ENCODE results near the gene ZNF90. TPM values are rescaled to one million over a fixed set of nuclear protein-coding genes. Genes with fewer than 3 reads are reported as not detected.
"Not testable (repeated sequence)": the region's sequence is repeated elsewhere in the genome, so short reads cannot be mapped to it uniquely, and the experiment has no call there.

Gene ZNF90
- total and polyA plus RNA-seq, 2 donors (not counting 3 experiments of a cell fraction or from before 2014, with no cell fraction given) = 0.92 to 4.1 TPM

DNA sequence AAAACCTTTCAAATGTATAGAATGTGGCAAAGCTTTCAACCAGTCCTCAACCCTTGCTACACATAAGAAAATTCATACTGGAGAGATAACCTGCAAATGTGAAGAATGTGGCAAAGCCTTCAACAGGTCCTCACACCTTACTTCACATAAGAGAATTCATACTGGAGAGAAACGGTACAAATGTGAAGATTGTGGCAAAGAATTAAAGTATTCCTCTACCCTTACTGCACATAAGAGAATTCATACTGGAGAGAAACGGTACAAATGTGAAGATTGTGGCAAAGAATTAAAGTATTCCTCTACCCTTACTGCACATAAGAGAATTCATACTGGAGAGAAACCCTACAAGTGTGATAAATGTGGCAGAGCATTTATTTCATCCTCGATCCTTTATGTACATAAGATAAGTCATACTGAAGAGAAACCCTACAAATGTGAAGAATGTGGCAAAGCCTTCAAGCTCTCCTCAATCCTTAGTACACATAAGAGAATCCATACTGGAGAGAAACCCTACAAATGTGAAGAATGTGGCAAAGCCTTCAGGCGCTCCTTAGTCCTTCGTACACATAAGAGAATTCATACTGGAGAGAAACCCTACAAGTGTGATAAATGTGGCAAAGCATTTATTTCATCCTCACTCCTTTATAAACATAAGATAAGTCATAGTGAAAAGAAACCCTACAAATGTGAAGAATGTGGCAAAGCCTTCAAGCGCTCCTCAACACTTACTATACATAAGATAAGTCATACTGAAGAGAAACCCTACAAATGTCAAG is 40.5 kb downstream of the ZNF90 start:
- H3K27ac ChIP-seq (ENCODE audit: insufficient read depth, low read depth, low read length); DNase-seq (ENCODE audit: low read depth, low spot score); intact Hi-C loops (cut with micrococcal nuclease); H3K9ac ChIP-seq (replicated peaks; ENCODE audit: extremely low read depth, insufficient read depth, low read length); CTCF ChIA-PET; dilution Hi-C loops (cut with MboI; ENCODE audit: extremely low pct_ligation_motif_present, low sequenced_read_pairs); H3K4me2 ChIP-seq (ENCODE audit: insufficient read depth, low read length); FAIRE-seq; H3K9me1 ChIP-seq (replicated peaks; ENCODE audit: control insufficient read depth, extremely low read depth, insufficient read depth, low read length); H2AFZ ChIP-seq (ENCODE audit: low read depth, low read length); POLR2A ChIA-PET; H3K79me2 ChIP-seq (ENCODE audit: control insufficient read depth, insufficient read depth, low read length); H3K27me3 ChIP-seq (ENCODE audit: control insufficient read depth in 2 of 2, insufficient read depth in 2 of 2, low read length in 2 of 2); BruUV-seq (replicated peaks); H4K20me1 ChIP-seq (replicated peaks; ENCODE audit: control insufficient read depth, extremely low read depth, insufficient read depth, low read length); H3K4me1 ChIP-seq (ENCODE audit: control insufficient read depth, extremely low read depth, insufficient read depth, low read length); H3K36me3 ChIP-seq (ENCODE audit: control insufficient read depth in 2 of 2, extremely low read depth in 1 of 2, insufficient read depth in 2 of 2, low read length in 2 of 2); H3K4me3 ChIP-seq (replicated peaks in 1 of 3; ENCODE audit: insufficient read depth in 1 of 3, low read depth in 1 of 3, low read length in 3 of 3): not testable (repeated sequence)
- peaks cover 11% of the 10 kb centered on the region for H3K9me3 ChIP-seq (replicated peaks; ENCODE audit: control insufficient read depth, insufficient read depth, low read length)

DNA sequence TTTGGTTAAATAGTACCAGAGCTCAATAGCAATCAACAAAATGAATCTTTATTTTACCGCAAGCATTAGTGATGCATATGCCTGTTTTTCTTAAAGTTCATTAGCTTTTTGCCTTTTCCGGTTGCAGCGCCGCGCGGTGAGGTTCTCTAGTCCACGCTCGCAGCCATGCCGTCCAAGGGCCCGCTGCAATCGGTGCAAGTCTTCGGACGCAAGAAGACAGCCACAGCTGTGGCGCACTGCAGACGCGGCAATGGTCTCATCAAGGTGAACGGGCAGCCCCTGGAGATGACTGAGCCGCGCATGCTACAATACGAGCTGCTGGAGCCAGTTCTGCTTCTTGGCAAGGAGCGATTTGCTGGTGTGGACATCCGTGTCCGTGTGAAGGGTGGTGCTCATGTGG is 47.1 kb downstream of the ZNF90 start:
- H3K27me3 ChIP-seq (ENCODE audit: control insufficient read depth in 2 of 2, insufficient read depth in 2 of 2, low read length in 2 of 2) = no peaks in the 10 kb centered on the region
- H3K79me2 ChIP-seq (ENCODE audit: control insufficient read depth, insufficient read depth, low read length) = no peaks in the 10 kb centered on the region
- DNase-seq (ENCODE audit: low read depth, low spot score) (no peak), FAIRE-seq (no peak)
- no TSS peak for BruUV-seq (replicated peaks)
- no peak overlapping the region for H3K9ac ChIP-seq (replicated peaks; ENCODE audit: extremely low read depth, insufficient read depth, low read length)
- dilution Hi-C loops (cut with MboI; ENCODE audit: extremely low pct_ligation_motif_present, low sequenced_read_pairs) (no loop called here), intact Hi-C loops (cut with micrococcal nuclease) (no loop called here)
- no peaks in the 10 kb centered on the region for H4K20me1 ChIP-seq (replicated peaks; ENCODE audit: control insufficient read depth, extremely low read depth, insufficient read depth, low read length)
- H3K27ac ChIP-seq (ENCODE audit: insufficient read depth, low read depth, low read length) = no peak overlapping the region
- POLR2A ChIA-PET = no interaction called here
- TF ChIP-seq GATA2 (IDR thresholded peaks at IDR 0.05; ENCODE audit: insufficient read depth, insufficient read length, low read depth, low read length) (no peak), POLR2AphosphoS5 (IDR thresholded peaks at IDR 0.05; ENCODE audit: insufficient read depth, low read depth, low read length) (no peak), POLR2A (IDR thresholded peaks at IDR 0.05; ENCODE audit: low read depth, low read length) (no peak), MYC (IDR thresholded peaks at IDR 0.05; ENCODE audit: low read depth, low read length) (no peak), JUN (IDR thresholded peaks at IDR 0.05; ENCODE audit: borderline replicate concordance, insufficient read depth, insufficient read length, low read depth) (no peak), FOS (IDR thresholded peaks at IDR 0.05; ENCODE audit: borderline replicate concordance, insufficient read depth, low read length) (no peak), EZH2 (IDR thresholded peaks at IDR 0.05; ENCODE audit: borderline replicate concordance, low read depth, low read length, severe bottlenecking) (no peak)
- TF ChIP-seq, protein P1, sequence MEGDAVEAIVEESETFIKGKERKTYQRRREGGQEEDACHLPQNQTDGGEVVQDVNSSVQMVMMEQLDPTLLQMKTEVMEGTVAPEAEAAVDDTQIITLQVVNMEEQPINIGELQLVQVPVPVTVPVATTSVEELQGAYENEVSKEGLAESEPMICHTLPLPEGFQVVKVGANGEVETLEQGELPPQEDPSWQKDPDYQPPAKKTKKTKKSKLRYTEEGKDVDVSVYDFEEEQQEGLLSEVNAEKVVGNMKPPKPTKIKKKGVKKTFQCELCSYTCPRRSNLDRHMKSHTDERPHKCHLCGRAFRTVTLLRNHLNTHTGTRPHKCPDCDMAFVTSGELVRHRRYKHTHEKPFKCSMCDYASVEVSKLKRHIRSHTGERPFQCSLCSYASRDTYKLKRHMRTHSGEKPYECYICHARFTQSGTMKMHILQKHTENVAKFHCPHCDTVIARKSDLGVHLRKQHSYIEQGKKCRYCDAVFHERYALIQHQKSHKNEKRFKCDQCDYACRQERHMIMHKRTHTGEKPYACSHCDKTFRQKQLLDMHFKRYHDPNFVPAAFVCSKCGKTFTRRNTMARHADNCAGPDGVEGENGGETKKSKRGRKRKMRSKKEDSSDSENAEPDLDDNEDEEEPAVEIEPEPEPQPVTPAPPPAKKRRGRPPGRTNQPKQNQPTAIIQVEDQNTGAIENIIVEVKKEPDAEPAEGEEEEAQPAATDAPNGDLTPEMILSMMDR (IDR thresholded peaks at IDR 0.05; ENCODE audit: extremely low read depth in 1 of 2, insufficient read depth in 1 of 2, low read depth in 1 of 2, low read length in 2 of 2) = no peak
- TF ChIP-seq, protein P2, sequence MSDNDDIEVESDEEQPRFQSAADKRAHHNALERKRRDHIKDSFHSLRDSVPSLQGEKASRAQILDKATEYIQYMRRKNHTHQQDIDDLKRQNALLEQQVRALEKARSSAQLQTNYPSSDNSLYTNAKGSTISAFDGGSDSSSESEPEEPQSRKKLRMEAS (IDR thresholded peaks at IDR 0.05; ENCODE audit: insufficient read depth, insufficient read length) = no peak
- H3K9me1 ChIP-seq (replicated peaks; ENCODE audit: control insufficient read depth, extremely low read depth, insufficient read depth, low read length) = no peaks in the 10 kb centered on the region
- peaks cover 10% of the 10 kb centered on the region for H3K9me3 ChIP-seq (replicated peaks; ENCODE audit: control insufficient read depth, insufficient read depth, low read length)
- CTCF ChIA-PET = no interaction called here
- no peak overlapping the region for H2AFZ ChIP-seq (ENCODE audit: low read depth, low read length)
- no peaks in the 10 kb centered on the region for H3K4me1 ChIP-seq (ENCODE audit: control insufficient read depth, extremely low read depth, insufficient read depth, low read length)
- no peak overlapping the region for H3K4me3 ChIP-seq (replicated peaks in 1 of 3; ENCODE audit: insufficient read depth in 1 of 3, low read depth in 1 of 3, low read length in 3 of 3)
- no peak overlapping the region for H3K4me2 ChIP-seq (ENCODE audit: insufficient read depth, low read length)
- no peaks in the 10 kb centered on the region for H3K36me3 ChIP-seq (ENCODE audit: control insufficient read depth in 2 of 2, extremely low read depth in 1 of 2, insufficient read depth in 2 of 2, low read length in 2 of 2)

DNA sequence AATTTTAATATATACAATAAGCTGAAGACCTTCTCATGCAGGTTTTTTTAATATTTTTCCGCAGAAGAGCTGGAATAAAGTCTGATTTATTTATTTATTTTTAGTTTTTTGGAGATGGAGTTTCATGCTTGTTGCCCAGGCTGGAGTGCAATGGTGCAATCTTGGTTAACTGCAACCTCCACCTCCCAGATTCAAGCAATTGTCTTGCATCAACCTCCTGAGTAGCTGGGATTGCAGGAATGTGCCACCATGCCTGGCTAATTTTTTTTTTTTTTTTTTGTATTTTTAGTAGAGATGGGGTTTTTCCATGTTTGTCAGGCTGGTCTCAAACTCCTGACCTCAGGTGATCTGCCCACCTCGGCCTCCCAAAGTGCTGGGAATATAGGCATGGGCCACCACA is 55.1 kb downstream of the ZNF90 start:
- CTCF ChIA-PET; H3K9me3 ChIP-seq (replicated peaks; ENCODE audit: control insufficient read depth, insufficient read depth, low read length); POLR2A ChIA-PET; H3K4me2 ChIP-seq (ENCODE audit: insufficient read depth, low read length); H3K27ac ChIP-seq (ENCODE audit: insufficient read depth, low read depth, low read length); H3K4me3 ChIP-seq (replicated peaks in 1 of 3; ENCODE audit: insufficient read depth in 1 of 3, low read depth in 1 of 3, low read length in 3 of 3); H2AFZ ChIP-seq (ENCODE audit: low read depth, low read length); DNase-seq (ENCODE audit: low read depth, low spot score); H3K27me3 ChIP-seq (ENCODE audit: control insufficient read depth in 2 of 2, insufficient read depth in 2 of 2, low read length in 2 of 2); dilution Hi-C loops (cut with MboI; ENCODE audit: extremely low pct_ligation_motif_present, low sequenced_read_pairs); BruUV-seq (replicated peaks); H3K4me1 ChIP-seq (ENCODE audit: control insufficient read depth, extremely low read depth, insufficient read depth, low read length); FAIRE-seq; H4K20me1 ChIP-seq (replicated peaks; ENCODE audit: control insufficient read depth, extremely low read depth, insufficient read depth, low read length); H3K79me2 ChIP-seq (ENCODE audit: control insufficient read depth, insufficient read depth, low read length); H3K36me3 ChIP-seq (ENCODE audit: control insufficient read depth in 2 of 2, extremely low read depth in 1 of 2, insufficient read depth in 2 of 2, low read length in 2 of 2); intact Hi-C loops (cut with micrococcal nuclease); H3K9me1 ChIP-seq (replicated peaks; ENCODE audit: control insufficient read depth, extremely low read depth, insufficient read depth, low read length); H3K9ac ChIP-seq (replicated peaks; ENCODE audit: extremely low read depth, insufficient read depth, low read length): not testable (repeated sequence)
